Keratinocyte (primary cell): ENCODE data around the gene ZDHHC22. TPM values are rescaled to one million over a fixed set of nuclear protein-coding genes. Genes with fewer than 3 reads are reported as not detected.

ENCODE experiments used
- DNase-seq: peaks from one replicate; pipeline ENCODE4 v3.0.0-alpha.2; 2011; ENCODE audit warnings: low read depth, missing footprints, low spot score
- FAIRE-seq: peaks from 2 replicates; lab custom pipeline; 2011; peaks lifted over from hg19 to GRCh38; lab: Jason Lieb, UNC
- H2AFZ ChIP-seq: 2 replicates; pipeline ENCODE4 v1.6.0; 2012; ENCODE audit warnings: low read length, control low read depth, inconsistent platforms; ENCODE audit not compliant: control insufficient read depth
- H3K27ac ChIP-seq: 2 replicates; pipeline ENCODE4 v1.5.1; 2011; ENCODE audit warnings: low read length; ENCODE audit not compliant: control insufficient read depth, insufficient read depth
- H3K27me3 ChIP-seq: 3 replicates; pipeline ENCODE4 v1.6.0; 2011; ENCODE audit warnings: low read length; ENCODE audit not compliant: control insufficient read depth, insufficient read depth; ENCODE audit errors: extremely low read depth
- H3K36me3 ChIP-seq, 2 experiments: 2 replicates in 1 of 2; 3 replicates in 1 of 2; pipeline ENCODE4 v1.5.1; 2011; ENCODE audit warnings: low read length in 2 of 2, mild to moderate bottlenecking in 1 of 2; ENCODE audit not compliant: control insufficient read depth in 2 of 2, insufficient read depth in 2 of 2; ENCODE audit errors: extremely low read depth in 1 of 2
- H3K4me1 ChIP-seq: 3 replicates; pipeline ENCODE4 v1.5.1; 2011; ENCODE audit warnings: low read length; ENCODE audit not compliant: control insufficient read depth, insufficient read depth; ENCODE audit errors: extremely low read depth
- H3K4me2 ChIP-seq: 3 replicates; pipeline ENCODE4 v1.6.0; 2011; ENCODE audit warnings: low read depth, low read length; ENCODE audit not compliant: control insufficient read depth, insufficient read depth; ENCODE audit errors: extremely low read depth
- H3K4me3 ChIP-seq, 3 experiments: fragments of 200-600 bp in 1 of 3; sonication (generic) in 1 of 3; 2 replicates in 2 of 3; 3 replicates in 1 of 3; pipeline ENCODE4 v1.5.1; 2011 to 2016; ENCODE audit warnings: low read length in 3 of 3, mild to moderate bottlenecking in 3 of 3, control low read depth in 2 of 3, inconsistent platforms in 1 of 3, low read depth in 1 of 3, mixed read lengths in 1 of 3, mixed run types in 1 of 3, moderate library complexity in 1 of 3; ENCODE audit not compliant: control insufficient read depth in 2 of 3, insufficient read depth in 2 of 3; ENCODE audit errors: extremely low read depth in 1 of 3
- H3K79me2 ChIP-seq: 2 replicates; pipeline ENCODE4 v1.6.0; 2012; ENCODE audit warnings: low read length; ENCODE audit not compliant: control insufficient read depth, insufficient read depth
- H3K9ac ChIP-seq: 3 replicates; pipeline ENCODE4 v1.6.0; 2011; ENCODE audit warnings: low read length; ENCODE audit not compliant: control insufficient read depth, insufficient read depth; ENCODE audit errors: extremely low read depth
- H3K9me1 ChIP-seq: 3 replicates; pipeline ENCODE4 v1.6.0; 2011; ENCODE audit warnings: low read length; ENCODE audit not compliant: control insufficient read depth, insufficient read depth; ENCODE audit errors: extremely low read depth
- H3K9me3 ChIP-seq: 2 replicates; pipeline ENCODE4 v1.5.1; 2012; ENCODE audit warnings: low read depth, low read length; ENCODE audit not compliant: control insufficient read depth
- H4K20me1 ChIP-seq: 3 replicates; pipeline ENCODE4 v1.6.0; 2011; ENCODE audit warnings: low read length; ENCODE audit not compliant: control insufficient read depth, insufficient read depth; ENCODE audit errors: extremely low read depth
- CTCF ChIP-seq, 3 experiments: IDR thresholded peaks in 1 of 3; conservative IDR thresholded peaks in 1 of 3; optimal IDR thresholded peaks in 1 of 3; 2 replicates in 2 of 3; 3 replicates in 1 of 3; pipeline versions ENCODE3 to v1.5.1; 2011; ENCODE audit warnings: low read length in 3 of 3, mild to moderate bottlenecking in 3 of 3, moderate library complexity in 2 of 3, control low read depth in 1 of 3, inconsistent platforms in 1 of 3; ENCODE audit not compliant: insufficient read depth in 2 of 3; ENCODE audit errors: extremely low read depth in 1 of 3
- EZH2 ChIP-seq: IDR thresholded peaks from one replicate; pipeline ENCODE4 v1.6.1; 2012; ENCODE audit warnings: inconsistent platforms, mild to moderate bottlenecking, low read length, moderate library complexity
- dilution Hi-C: fragments of 300-500 bp; cut with MboI; formaldehyde crosslinking; loops from one replicate; pipeline ENCODE4 v1.7.0; 2020; ENCODE audit warnings: low sequenced_read_pairs; ENCODE audit not compliant: extremely low pct_ligation_motif_present
- polyA plus RNA-seq, 5 experiments: library from polyadenylated mRNA; depleted of rRNA in 3 of 5; stranded (reverse) in 3 of 5; stranded (forward) in 1 of 5; unstranded in 1 of 5; fragments of >200 nt; gene quantifications; 1 replicate in 1 of 5; 2 replicates in 3 of 5; 3 replicates in 1 of 5; pipeline versions ENCODE4 v1.2.1 to v1.2.3, GENCODE V29; 2011 to 2012; ENCODE audit warnings: missing spikeins in 2 of 5, low read depth in 1 of 5, low replicate concordance in 1 of 5

The ZDHHC22 gene
- polyA plus RNA-seq, 1 donor (not counting 4 experiments of a cell fraction or from before 2014, with no cell fraction given): not detected

GRCh38 chr14:77139540-77140358 is 1.8 kb downstream of the ZDHHC22 start:
- Histone ChIP-seq H4K20me1 (no peaks in the 10 kb centered on the region), H3K27me3 (peaks cover 79% of the 10 kb centered on the region), H3K36me3 (no peaks in the 10 kb centered on the region), H2AFZ (no peak overlapping the region), H3K4me2 (peak overlapping the region; percentile 35), H3K9me1 (no peaks in the 10 kb centered on the region), H3K9me3 (no peaks in the 10 kb centered on the region), H3K79me2 (no peaks in the 10 kb centered on the region), H3K4me1 (peaks cover 5% of the 10 kb centered on the region), H3K9ac (no peak overlapping the region), H3K27ac (no peak overlapping the region), H3K4me3 (no peak overlapping the region)
- FAIRE-seq (no peak), DNase-seq (no peak)
- dilution Hi-C loops: no loop called here
- TF ChIP-seq EZH2 (peak; percentile 73), CTCF (optimal IDR thresholded peaks at IDR 0.05 in 1 of 3, IDR thresholded peaks at IDR 0.05 in 1 of 3, conservative IDR thresholded peaks at IDR 0.05 in 1 of 3; ENCODE audit: extremely low read depth in 1 of 3, insufficient read depth in 2 of 3, low read length in 3 of 3) (peak in 2 of 3 experiments; percentile 79 to 83)

GRCh38 chr14:77139022-77139421 is 2.6 kb downstream of the ZDHHC22 start:
- no peaks in the 10 kb centered on the region for H3K9me3 ChIP-seq
- no peak overlapping the region for H3K4me3 ChIP-seq
- no peak overlapping the region for H3K4me2 ChIP-seq
- H3K27me3 ChIP-seq: peaks cover 79% of the 10 kb centered on the region
- H2AFZ ChIP-seq: no peak overlapping the region
- H3K4me1 ChIP-seq: peaks cover 5% of the 10 kb centered on the region
- no peaks in the 10 kb centered on the region for H4K20me1 ChIP-seq
- FAIRE-seq (no peak), DNase-seq (no peak)
- H3K27ac ChIP-seq: no peak overlapping the region
- TF ChIP-seq CTCF (optimal IDR thresholded peaks at IDR 0.05 in 1 of 3, IDR thresholded peaks at IDR 0.05 in 1 of 3, conservative IDR thresholded peaks at IDR 0.05 in 1 of 3; ENCODE audit: extremely low read depth in 1 of 3, insufficient read depth in 2 of 3, low read length in 3 of 3) (no peak), EZH2 (peak; percentile 20)
- dilution Hi-C loops: no loop called here
- no peaks in the 10 kb centered on the region for H3K9me1 ChIP-seq
- H3K9ac ChIP-seq: no peak overlapping the region
- H3K36me3 ChIP-seq: no peaks in the 10 kb centered on the region
- H3K79me2 ChIP-seq: no peaks in the 10 kb centered on the region
